ENCODE measurements around the gene MUC5AC. TPM values are rescaled to one million over a fixed set of nuclear protein-coding genes. Genes with fewer than 3 reads are reported as not detected.

MUC5AC gene
- total RNA-seq, 6 experiments from 2014 or later, result not detected

GRCh38 chr11:1234771-1235305 is 77.1 kb downstream of the MUC5AC start:
- Mint-ChIP-seq H3K9me3 (no peaks in the 10 kb centered on the region), H3K27me3 (ENCODE audit: insufficient read depth) (peaks cover 1% of the 10 kb centered on the region), H3K4me3 (no peak overlapping the region), H3K27ac (no peak overlapping the region), H3K36me3 (ENCODE audit: low read depth) (no peaks in the 10 kb centered on the region), H3K4me1 (ENCODE audit: low read depth) (no peaks in the 10 kb centered on the region)
- DNase-seq, result no peak
- TF ChIP-seq, protein P1, sequence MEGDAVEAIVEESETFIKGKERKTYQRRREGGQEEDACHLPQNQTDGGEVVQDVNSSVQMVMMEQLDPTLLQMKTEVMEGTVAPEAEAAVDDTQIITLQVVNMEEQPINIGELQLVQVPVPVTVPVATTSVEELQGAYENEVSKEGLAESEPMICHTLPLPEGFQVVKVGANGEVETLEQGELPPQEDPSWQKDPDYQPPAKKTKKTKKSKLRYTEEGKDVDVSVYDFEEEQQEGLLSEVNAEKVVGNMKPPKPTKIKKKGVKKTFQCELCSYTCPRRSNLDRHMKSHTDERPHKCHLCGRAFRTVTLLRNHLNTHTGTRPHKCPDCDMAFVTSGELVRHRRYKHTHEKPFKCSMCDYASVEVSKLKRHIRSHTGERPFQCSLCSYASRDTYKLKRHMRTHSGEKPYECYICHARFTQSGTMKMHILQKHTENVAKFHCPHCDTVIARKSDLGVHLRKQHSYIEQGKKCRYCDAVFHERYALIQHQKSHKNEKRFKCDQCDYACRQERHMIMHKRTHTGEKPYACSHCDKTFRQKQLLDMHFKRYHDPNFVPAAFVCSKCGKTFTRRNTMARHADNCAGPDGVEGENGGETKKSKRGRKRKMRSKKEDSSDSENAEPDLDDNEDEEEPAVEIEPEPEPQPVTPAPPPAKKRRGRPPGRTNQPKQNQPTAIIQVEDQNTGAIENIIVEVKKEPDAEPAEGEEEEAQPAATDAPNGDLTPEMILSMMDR (IDR thresholded peaks at IDR 0.05), result no peak

GRCh38 chr11:1235306-1235900 is 77.7 kb downstream of the MUC5AC start:
- TF ChIP-seq, protein P1 (IDR thresholded peaks at IDR 0.05), result no peak
- no peaks in the 10 kb centered on the region for H3K4me1 Mint-ChIP-seq (ENCODE audit: low read depth)
- peaks cover 1% of the 10 kb centered on the region for H3K27me3 Mint-ChIP-seq (ENCODE audit: insufficient read depth)
- DNase-seq, result no peak
- H3K27ac Mint-ChIP-seq, result no peak overlapping the region
- no peaks in the 10 kb centered on the region for H3K9me3 Mint-ChIP-seq
- H3K4me3 Mint-ChIP-seq, result no peak overlapping the region
- H3K36me3 Mint-ChIP-seq (ENCODE audit: low read depth), result no peaks in the 10 kb centered on the region

DNA sequence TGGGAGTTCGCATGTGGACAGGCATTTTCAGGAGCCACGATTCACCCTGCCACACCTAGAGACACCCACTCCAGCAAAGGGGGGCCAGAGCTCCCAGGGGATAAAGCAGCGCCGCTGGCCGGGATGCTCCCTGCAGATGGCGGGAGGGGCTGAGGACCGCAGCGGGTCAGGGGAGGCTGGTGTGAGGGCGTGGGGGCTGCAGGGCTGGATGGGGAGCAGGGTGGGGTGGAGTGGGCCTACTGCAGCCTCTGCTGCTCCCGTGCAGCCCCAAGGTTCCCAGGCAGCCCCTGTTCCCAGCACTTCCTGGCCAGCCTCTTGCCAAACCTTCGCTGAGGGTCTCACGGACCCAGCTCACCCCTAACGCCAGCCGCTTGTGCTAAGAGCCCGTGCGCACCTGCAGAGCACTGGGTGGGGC is 78.2 kb downstream of the MUC5AC start:
- Mint-ChIP-seq H3K36me3 (ENCODE audit: low read depth) (no peaks in the 10 kb centered on the region), H3K27me3 (ENCODE audit: insufficient read depth) (peaks cover 1% of the 10 kb centered on the region), H3K27ac (no peak overlapping the region), H3K9me3 (no peaks in the 10 kb centered on the region), H3K4me3 (no peak overlapping the region), H3K4me1 (ENCODE audit: low read depth) (no peaks in the 10 kb centered on the region)
- TF ChIP-seq, protein P1 (IDR thresholded peaks at IDR 0.05), result no peak
- no peak for DNase-seq

GRCh38 chr11:1236316-1237127 is 78.8 kb downstream of the MUC5AC start:
- H3K4me1 Mint-ChIP-seq (ENCODE audit: low read depth), result no peaks in the 10 kb centered on the region
- H3K9me3 Mint-ChIP-seq, result peaks cover 5% of the 10 kb centered on the region
- H3K27me3 Mint-ChIP-seq (ENCODE audit: insufficient read depth), result peaks cover 1% of the 10 kb centered on the region
- H3K4me3 Mint-ChIP-seq, result no peak overlapping the region
- TF ChIP-seq, protein P1 (IDR thresholded peaks at IDR 0.05), result no peak
- H3K36me3 Mint-ChIP-seq (ENCODE audit: low read depth), result no peaks in the 10 kb centered on the region
- DNase-seq, result no peak
- no peak overlapping the region for H3K27ac Mint-ChIP-seq

DNA sequence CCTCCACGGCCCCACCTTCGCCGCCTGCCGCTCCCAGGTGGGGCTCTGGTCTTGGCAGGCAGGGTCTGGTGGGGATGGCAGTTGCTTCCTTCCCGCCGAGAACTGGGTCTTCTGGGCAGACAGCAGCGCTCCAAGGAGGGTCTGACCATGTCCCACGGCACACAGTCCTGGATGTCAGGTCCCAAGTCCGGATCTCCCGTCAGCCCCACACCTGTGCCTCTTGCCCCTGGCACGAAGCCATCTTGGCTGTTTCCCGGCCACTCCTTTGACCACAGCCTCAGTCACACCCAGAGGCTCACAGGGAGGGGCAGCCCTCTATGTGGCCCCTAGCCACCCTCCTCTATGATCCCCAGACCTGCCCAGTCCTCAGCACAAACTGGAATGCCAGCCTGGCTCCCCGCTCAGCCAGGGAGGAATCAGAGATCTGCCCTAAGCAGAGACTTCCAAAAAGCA is 79.4 kb downstream of the MUC5AC start:
- H3K27ac Mint-ChIP-seq, result no peak overlapping the region

More for the DNA sequence above, 79.4 kb downstream of the MUC5AC start:
- H3K27me3 Mint-ChIP-seq (ENCODE audit: insufficient read depth), result peaks cover 1% of the 10 kb centered on the region
- no peak for DNase-seq
- peaks cover 11% of the 10 kb centered on the region for H3K9me3 Mint-ChIP-seq
- TF ChIP-seq, protein P1 (IDR thresholded peaks at IDR 0.05), result no peak
- no peaks in the 10 kb centered on the region for H3K4me1 Mint-ChIP-seq (ENCODE audit: low read depth)
- 0 out of 2 replicates have a peak, but pooled peaks cover 5% of the 10 kb centered on the region for H3K36me3 Mint-ChIP-seq (ENCODE audit: low read depth)
- no peak overlapping the region for H3K4me3 Mint-ChIP-seq

All from HFFc6 (cell line).